Measurements from ENCODE around the gene ZNF804B. TPM values are rescaled to one million over a fixed set of nuclear protein-coding genes. Genes with fewer than 3 reads are reported as not detected.

The ZNF804B gene
- total RNA-seq, 1 experiment from 2014 or later, result not detected

DNA sequence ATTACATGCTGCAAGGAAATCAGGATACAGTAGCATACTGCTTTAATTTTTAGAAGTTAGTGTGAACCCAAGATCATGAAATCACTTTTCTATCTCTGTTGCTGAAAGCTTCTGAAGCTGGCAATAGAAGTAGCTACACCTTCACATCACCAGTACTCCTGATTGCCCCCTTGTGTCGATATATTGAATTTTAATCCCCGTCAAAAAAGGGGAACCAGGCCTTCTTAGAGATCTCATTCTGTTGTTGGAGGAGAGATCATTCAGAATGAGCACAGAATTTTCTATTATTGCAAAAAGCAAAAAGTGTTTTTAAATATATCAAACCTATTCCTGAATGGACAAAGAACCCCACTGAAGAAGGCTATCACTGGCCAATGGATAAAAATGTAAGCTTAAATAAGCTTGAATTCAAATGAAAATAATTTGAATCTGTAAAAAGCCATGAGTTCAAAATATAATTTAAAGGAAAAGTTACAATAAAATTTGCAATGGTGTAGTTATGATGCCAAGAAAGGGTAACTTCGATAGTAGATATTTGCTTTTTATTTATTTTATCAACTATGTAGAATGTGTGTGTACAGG, 75.7 kb downstream of the ZNF804B start:
- WGBS (ENCODE audit: extremely low coverage, insufficient read length, low lambda C conversion rate), result no CpG with 5 or more reads among the region's 3 CpGs
- Histone ChIP-seq H3K9ac (ENCODE audit: extremely low read depth, insufficient read length, low read length) (no peak overlapping the region), H3K79me2 (ENCODE audit: insufficient read depth, low read length) (no peaks in the 10 kb centered on the region), H3K14ac (ENCODE audit: insufficient read depth, low read length) (no peak overlapping the region), H3K27me3 (ENCODE audit: insufficient read depth, low read length) (no peaks in the 10 kb centered on the region), H3K4me1 (ENCODE audit: insufficient read depth, low read length) (no peaks in the 10 kb centered on the region), H2BK5ac (ENCODE audit: insufficient read length, low read length) (no peak overlapping the region), H3K23ac (ENCODE audit: insufficient read length, low read depth, low read length) (no peak overlapping the region), H4K5ac (ENCODE audit: insufficient read length, low read depth, low read length) (no peak overlapping the region), H4K20me1 (ENCODE audit: control insufficient read depth, insufficient read depth, insufficient read length) (no peaks in the 10 kb centered on the region), H3K4me2 (ENCODE audit: insufficient read depth, insufficient read length, low read length) (no peak overlapping the region), H3K23me2 (ENCODE audit: insufficient read length, low read depth, low read length, poor library complexity, severe bottlenecking) (no peaks in the 10 kb centered on the region), H3T11ph (ENCODE audit: low read length) (no peak overlapping the region), H2BK15ac (ENCODE audit: low read depth, low read length) (no peak overlapping the region), H2AFZ (ENCODE audit: low read length) (no peak overlapping the region), H2AK5ac (ENCODE audit: insufficient read length, low read length) (no peak overlapping the region), H2BK120ac (ENCODE audit: low read depth, low read length, poor library complexity, severe bottlenecking) (no peak overlapping the region), H4K91ac (ENCODE audit: insufficient read length, low read depth, low read length) (no peak overlapping the region), H3K27ac (ENCODE audit: insufficient read length, low read depth, low read length) (no peak overlapping the region), H3K18ac (ENCODE audit: insufficient read length, low read depth, low read length) (no peak overlapping the region), H2BK20ac (ENCODE audit: low read depth, low read length, poor library complexity, severe bottlenecking) (no peak overlapping the region), H3K79me1 (ENCODE audit: insufficient read depth, low read depth, low read length, poor library complexity, severe bottlenecking) (no peaks in the 10 kb centered on the region), H3K9me3 (ENCODE audit: control insufficient read depth, low read depth, low read length) (no peaks in the 10 kb centered on the region), H3K4ac (ENCODE audit: low read depth, low read length) (no peak overlapping the region), H4K8ac (replicated peaks; ENCODE audit: insufficient read length, low read depth, low read length) (no peak overlapping the region), H2BK12ac (ENCODE audit: insufficient read length, low read depth, low read length) (no peak overlapping the region), H3K56ac (ENCODE audit: insufficient read length, low read depth, low read length) (no peak overlapping the region)
- Mint-ChIP-seq H3K4me3 (no peak overlapping the region), H3K27ac (no peak overlapping the region), H3K4me1 (no peaks in the 10 kb centered on the region), H3K36me3 (ENCODE audit: insufficient read depth in 1 of 3, low read depth in 3 of 3) (no peaks in the 10 kb centered on the region), H3K9me3 (no peaks in the 10 kb centered on the region), H3K27me3 (ENCODE audit: low read depth) (no peaks in the 10 kb centered on the region)
- no peak for DNase-seq
- TF ChIP-seq, protein P1, sequence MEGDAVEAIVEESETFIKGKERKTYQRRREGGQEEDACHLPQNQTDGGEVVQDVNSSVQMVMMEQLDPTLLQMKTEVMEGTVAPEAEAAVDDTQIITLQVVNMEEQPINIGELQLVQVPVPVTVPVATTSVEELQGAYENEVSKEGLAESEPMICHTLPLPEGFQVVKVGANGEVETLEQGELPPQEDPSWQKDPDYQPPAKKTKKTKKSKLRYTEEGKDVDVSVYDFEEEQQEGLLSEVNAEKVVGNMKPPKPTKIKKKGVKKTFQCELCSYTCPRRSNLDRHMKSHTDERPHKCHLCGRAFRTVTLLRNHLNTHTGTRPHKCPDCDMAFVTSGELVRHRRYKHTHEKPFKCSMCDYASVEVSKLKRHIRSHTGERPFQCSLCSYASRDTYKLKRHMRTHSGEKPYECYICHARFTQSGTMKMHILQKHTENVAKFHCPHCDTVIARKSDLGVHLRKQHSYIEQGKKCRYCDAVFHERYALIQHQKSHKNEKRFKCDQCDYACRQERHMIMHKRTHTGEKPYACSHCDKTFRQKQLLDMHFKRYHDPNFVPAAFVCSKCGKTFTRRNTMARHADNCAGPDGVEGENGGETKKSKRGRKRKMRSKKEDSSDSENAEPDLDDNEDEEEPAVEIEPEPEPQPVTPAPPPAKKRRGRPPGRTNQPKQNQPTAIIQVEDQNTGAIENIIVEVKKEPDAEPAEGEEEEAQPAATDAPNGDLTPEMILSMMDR (conservative IDR thresholded peaks at IDR 0.05), result peak; percentile 73

Data from H9 (cell line).